GM12878 (cell line): ENCODE data around the gene TMCC2. TPM values are rescaled to one million over a fixed set of nuclear protein-coding genes. Genes with fewer than 3 reads are reported as not detected.

Experiments used
- ATF2 ChIP-seq: IDR thresholded peaks from 2 replicates; pipeline ENCODE4 v1.6.1; 2012; ENCODE audit warnings: low read length, inconsistent platforms
- BACH1 ChIP-seq: fragments of 450-650 bp; IDR thresholded peaks from 2 replicates; pipeline ENCODE4 v1.6.1; 2017; ENCODE audit warnings: mild to moderate bottlenecking, borderline replicate concordance
- BMI1 ChIP-seq: fragments of 450-650 bp; IDR thresholded peaks from 2 replicates; pipeline ENCODE4 v1.6.1; 2016; ENCODE audit warnings: mild to moderate bottlenecking, moderate library complexity, borderline replicate concordance
- CBX5 ChIP-seq: sonication (generic); IDR thresholded peaks from 2 replicates; pipeline ENCODE4 v1.6.1; 2016; ENCODE audit warnings: low read depth, moderate library complexity, mild to moderate bottlenecking, inconsistent platforms
- CEBPB ChIP-seq, 2 experiments: fragments of 150-350 bp in 1 of 2; IDR thresholded peaks; 2 replicates each; pipeline ENCODE4 v1.6.1; 2012 to 2014; ENCODE audit warnings: low read depth in 2 of 2, low read length in 2 of 2, borderline replicate concordance in 1 of 2, inconsistent platforms in 1 of 2
- CREB1 ChIP-seq: IDR thresholded peaks from 2 replicates; pipeline ENCODE4 v1.6.1; 2012; ENCODE audit warnings: low read depth, mild to moderate bottlenecking, inconsistent platforms
- DPF2 ChIP-seq: fragments of 450-650 bp; IDR thresholded peaks from 2 replicates; pipeline ENCODE4 v1.6.1; 2017; ENCODE audit warnings: mild to moderate bottlenecking
- HSF1 ChIP-seq: fragments of 150-350 bp; IDR thresholded peaks from 2 replicates; pipeline ENCODE4 v1.6.1; 2014; ENCODE audit warnings: mild to moderate bottlenecking, low read depth, low read length
- IRF5 ChIP-seq: fragments of 450-650 bp; IDR thresholded peaks from 2 replicates; pipeline ENCODE4 v1.6.1; 2017; ENCODE audit warnings: borderline replicate concordance
- JUNB ChIP-seq: IDR thresholded peaks from 2 replicates; pipeline ENCODE4 v1.6.1; 2016; ENCODE audit warnings: antibody characterized with exemption, mild to moderate bottlenecking
- JUND ChIP-seq: IDR thresholded peaks from 2 replicates; pipeline ENCODE4 v1.6.1; 2012; ENCODE audit warnings: low read depth, mild to moderate bottlenecking, low read length, improper control_type of control experiment, moderate library complexity
- KDM1A ChIP-seq: fragments of 200-600 bp; sonication (generic); IDR thresholded peaks from 2 replicates; pipeline ENCODE4 v1.6.1; 2016; ENCODE audit warnings: borderline replicate concordance
- MYC ChIP-seq: IDR thresholded peaks from 2 replicates; pipeline ENCODE4 v1.6.1; 2011; ENCODE audit warnings: mild to moderate bottlenecking, low read length, moderate library complexity, inconsistent platforms; ENCODE audit not compliant: insufficient read depth, insufficient replicate concordance, insufficient read length, severe bottlenecking
- PKNOX1 ChIP-seq: fragments of 450-650 bp; IDR thresholded peaks from 2 replicates; pipeline ENCODE4 v1.6.1; 2016; ENCODE audit warnings: mild to moderate bottlenecking
- PML ChIP-seq: IDR thresholded peaks from 2 replicates; pipeline ENCODE4 v1.6.1; 2012; ENCODE audit warnings: low read length, inconsistent platforms
- RCOR1 ChIP-seq: conservative IDR thresholded peaks from 2 replicates; pipeline ENCODE4 v1.6.1; 2012; ENCODE audit warnings: low read depth, low read length, improper control_type of control experiment
- REST ChIP-seq: IDR thresholded peaks from 2 replicates; pipeline ENCODE4 v1.6.1; 2012; ENCODE audit warnings: mild to moderate bottlenecking, low read depth, low read length
- SRF ChIP-seq, 2 experiments: IDR thresholded peaks; 2 replicates each; pipeline ENCODE4 v1.6.1; 2011; ENCODE audit warnings: low read depth in 2 of 2, low read length in 2 of 2, mild to moderate bottlenecking in 1 of 2, moderate library complexity in 1 of 2
- SUZ12 ChIP-seq: fragments of 200-600 bp; sonication (generic); IDR thresholded peaks from one replicate; pipeline ENCODE4 v1.6.1; 2018; ENCODE audit warnings: antibody characterized with exemption, mild to moderate bottlenecking; ENCODE audit not compliant: unreplicated experiment
- TAF1 ChIP-seq: IDR thresholded peaks from 2 replicates; pipeline ENCODE4 v1.6.1; 2011; ENCODE audit warnings: mild to moderate bottlenecking, low read depth, low read length, borderline replicate concordance
- TCF3 ChIP-seq: IDR thresholded peaks from 2 replicates; pipeline ENCODE4 v1.6.1; 2012; ENCODE audit warnings: low read depth, mild to moderate bottlenecking, low read length, borderline replicate concordance; ENCODE audit not compliant: insufficient read depth
- YBX1 ChIP-seq: fragments of 450-650 bp; IDR thresholded peaks from 2 replicates; pipeline ENCODE4 v1.6.1; 2016; ENCODE audit warnings: antibody characterized with exemption
- polyA plus RNA-seq, 11 experiments: library from polyadenylated mRNA; depleted of rRNA in 4 of 11; unstranded in 6 of 11; stranded (reverse) in 5 of 11; fragments of >200 nt; fragmentation: Nextera tagmentation in 4 of 11; fragmentation: Illumina TruSeq in 1 of 11; extraction: Ambion mirVana in 4 of 11; extraction: Trizol in 1 of 11; gene quantifications; 1 replicate in 1 of 11; 2 replicates in 10 of 11; pipeline versions ENCODE4 v1.2.1 to v1.2.3, GENCODE V29; 2011 to 2016; ENCODE audit warnings: inconsistent platforms in 2 of 11, missing spikeins in 2 of 11, low read depth in 1 of 11
- total RNA-seq, 4 experiments: library from RNA; depleted of rRNA in 3 of 4; stranded (reverse); fragments of >200 nt in 3 of 4; fragmentation: Illumina TruSeq in 1 of 4; extraction: Trizol in 1 of 4; gene quantifications; 2 replicates each; pipeline versions ENCODE4 v1.2.1 to v1.2.3, GENCODE V29; 2013 to 2021

Gene TMCC2
- total and polyA plus RNA-seq, 10 of the 15 experiments (the other 5 are each of a cell fraction or from before 2014, with no cell fraction given) = 0.06 to 2.3 (median 0.76) TPM

DNA sequence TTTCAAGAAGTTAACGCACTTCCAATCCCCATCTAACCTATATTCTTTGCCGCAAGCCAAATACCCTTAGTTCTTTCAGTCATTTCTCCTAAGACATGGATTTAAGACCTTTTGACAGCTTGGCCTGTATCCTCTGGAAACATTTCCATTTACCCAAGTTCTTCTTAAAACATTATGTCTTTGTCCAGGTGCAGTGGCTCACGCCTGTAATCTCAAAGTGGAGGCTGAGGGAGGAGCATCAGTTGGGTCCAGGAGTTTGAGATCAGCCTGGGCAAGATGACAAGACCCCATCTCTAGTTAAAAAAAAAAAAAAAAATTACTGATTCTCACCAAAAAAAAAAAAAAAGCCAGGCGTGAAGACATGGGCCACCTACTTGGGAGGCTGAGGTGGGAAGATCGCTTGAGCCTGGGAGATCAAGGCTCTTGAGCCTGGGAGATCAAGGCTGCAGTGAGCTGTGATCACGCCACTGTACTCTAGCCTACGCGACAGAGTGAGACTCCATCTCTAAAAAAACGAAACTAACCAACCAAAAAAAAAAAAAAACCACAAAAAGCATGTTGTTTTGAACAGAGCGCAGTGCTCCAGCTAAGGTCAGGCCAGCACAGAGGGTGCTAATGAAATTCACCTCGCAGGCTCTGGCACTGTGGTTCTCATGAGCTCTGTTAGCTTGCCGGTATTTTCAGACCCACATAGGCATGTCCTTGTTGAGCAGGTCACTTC, 57.8 kb downstream of the TMCC2 start (continued):
- no peak for TF ChIP-seq CEBPB (IDR thresholded peaks at IDR 0.05; ENCODE audit: borderline replicate concordance in 1 of 2, low read depth in 2 of 2, low read length in 2 of 2)
- no peak for TF ChIP-seq HSF1
- no peak; the same call in 1 of the 2 replicates for TF ChIP-seq ATF2
- no peak for TF ChIP-seq SUZ12
- no peak for TF ChIP-seq DPF2
- no peak for TF ChIP-seq JUNB
- no peak for TF ChIP-seq PML
- no peak for TF ChIP-seq TAF1
- peak; percentile 63; the same call in 1 of the 2 replicates for TF ChIP-seq CREB1
- no peak for TF ChIP-seq YBX1
- 0 out of 2 replicates have a peak, but pooled peaks have one; percentile 17 for TF ChIP-seq TCF3
- TF ChIP-seq KDM1A = no peak
- no peak for TF ChIP-seq CBX5
- no peak for TF ChIP-seq JUND
- no peak for TF ChIP-seq IRF5
- TF ChIP-seq SRF (IDR thresholded peaks at IDR 0.05; ENCODE audit: low read depth in 2 of 2, low read length in 2 of 2) = no peak
- TF ChIP-seq RCOR1 = no peak
- TF ChIP-seq BACH1 = no peak
- TF ChIP-seq PKNOX1 = no peak
- TF ChIP-seq BMI1 = no peak
- TF ChIP-seq MYC = no peak
- TF ChIP-seq REST = no peak
